AG09309 (cell line): Measurements from ENCODE around the gene ZNF574.

ENCODE experiments used
- DNase-seq: peaks from one replicate; pipeline ENCODE4 v3.0.0-alpha.2; 2010; ENCODE audit warnings: low read depth
- H3K4me3 ChIP-seq: 2 replicates; pipeline ENCODE4 v1.5.1; 2011; ENCODE audit warnings: mild to moderate bottlenecking, low read depth, low read length, moderate library complexity; ENCODE audit not compliant: control insufficient read depth
- CTCF ChIP-seq: IDR thresholded peaks from 2 replicates; pipeline ENCODE4 v1.5.1; 2011; ENCODE audit warnings: mild to moderate bottlenecking, low read depth, low read length, inconsistent platforms; ENCODE audit not compliant: insufficient read depth, control insufficient read depth; ENCODE audit errors: missing control alignments

Gene ZNF574

DNA sequence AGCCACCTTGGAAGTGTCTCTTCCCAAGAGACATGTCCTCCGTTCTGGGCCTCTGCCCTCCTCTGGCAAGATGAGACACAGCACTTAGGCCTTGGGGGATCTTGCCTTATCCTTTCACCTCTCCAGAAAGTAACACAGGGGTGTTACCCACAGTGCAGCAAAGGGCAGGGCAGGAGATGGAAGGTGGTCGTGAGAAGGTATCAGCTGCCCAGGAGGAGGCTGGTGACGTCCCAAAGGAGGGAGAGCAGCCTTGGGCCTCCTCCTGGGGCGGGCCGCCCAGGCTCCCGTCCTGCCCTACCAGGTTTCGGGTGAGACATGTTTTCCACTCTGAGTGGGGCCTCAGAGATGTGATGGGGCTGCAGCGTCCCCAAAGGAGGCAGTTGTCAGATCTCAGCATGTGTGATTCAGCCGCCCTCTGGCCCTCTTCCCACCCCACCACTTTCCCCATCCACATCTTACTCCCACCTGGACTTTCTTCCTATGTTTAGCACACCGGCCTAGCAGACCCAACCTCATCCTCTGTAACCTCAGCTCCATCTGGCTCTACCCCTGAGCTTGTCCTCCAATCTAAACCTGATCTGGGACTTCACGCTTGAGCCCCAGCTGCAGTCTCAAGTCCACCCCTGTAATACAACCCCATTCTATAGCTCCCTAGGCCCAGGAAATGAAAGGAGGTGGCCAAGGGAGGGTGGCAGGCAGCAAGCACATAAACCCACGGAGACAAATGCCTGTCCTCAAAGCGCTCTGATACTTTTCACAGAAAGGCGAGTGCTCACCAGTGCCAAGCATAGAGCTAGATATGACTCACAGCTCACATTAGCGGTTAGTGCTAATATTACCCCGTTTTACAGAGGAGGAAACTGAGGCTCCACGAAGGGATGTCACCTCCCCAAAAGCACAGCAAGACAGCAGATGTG, 47.0 kb downstream of the ZNF574 start:
- H3K4me3 ChIP-seq = no peak overlapping the region
- no peak for DNase-seq
- peak; percentile 15 for TF ChIP-seq CTCF

GRCh38 chr19:42123765-42124164, 47.8 kb downstream of the ZNF574 start:
- no peak overlapping the region for H3K4me3 ChIP-seq
- no peak for DNase-seq
- no peak for TF ChIP-seq CTCF

GRCh38 chr19:42124386-42124901, 48.5 kb downstream of the ZNF574 start:
- TF ChIP-seq CTCF = no peak
- no peak for DNase-seq
- no peak overlapping the region for H3K4me3 ChIP-seq

GRCh38 chr19:42125536-42125935, 49.6 kb downstream of the ZNF574 start:
- DNase-seq = no peak
- no peak overlapping the region for H3K4me3 ChIP-seq
- no peak for TF ChIP-seq CTCF

GRCh38 chr19:42126574-42126973, 50.6 kb downstream of the ZNF574 start:
- H3K4me3 ChIP-seq = no peak overlapping the region
- DNase-seq = no peak
- TF ChIP-seq CTCF = no peak

GRCh38 chr19:42129399-42130253, 53.7 kb downstream of the ZNF574 start:
- no peak for TF ChIP-seq CTCF
- no peak for DNase-seq
- no peak overlapping the region for H3K4me3 ChIP-seq
